Cardiac fibroblast (primary cell): ENCODE data around the gene TSEN2.

ENCODE experiments used
- DNase-seq, 2 donors: peaks; one replicate each; pipeline versions ENCODE4 v3.0.0 to v3.0.0-alpha.2; 2010; ENCODE audit warnings: low read depth in 2 of 2
- H3K4me3 ChIP-seq, 2 donors: replicated peaks in 1 of 2; 1 replicate in 1 of 2; 2 replicates in 1 of 2; pipeline ENCODE4 v1.5.1; 2011; ENCODE audit warnings: low read depth in 2 of 2, low read length in 2 of 2, mild to moderate bottlenecking in 2 of 2, moderate library complexity in 1 of 2
- TF ChIP-seq, protein P1 (sequence below): IDR thresholded peaks from one replicate; pipeline ENCODE4 v1.5.1; 2011; ENCODE audit warnings: low read depth, mild to moderate bottlenecking, low read length, inconsistent platforms

Gene TSEN2

GRCh38 chr3:12471241-12471640, 13.0 kb upstream of the TSEN2 start:
- TF ChIP-seq, protein P1, sequence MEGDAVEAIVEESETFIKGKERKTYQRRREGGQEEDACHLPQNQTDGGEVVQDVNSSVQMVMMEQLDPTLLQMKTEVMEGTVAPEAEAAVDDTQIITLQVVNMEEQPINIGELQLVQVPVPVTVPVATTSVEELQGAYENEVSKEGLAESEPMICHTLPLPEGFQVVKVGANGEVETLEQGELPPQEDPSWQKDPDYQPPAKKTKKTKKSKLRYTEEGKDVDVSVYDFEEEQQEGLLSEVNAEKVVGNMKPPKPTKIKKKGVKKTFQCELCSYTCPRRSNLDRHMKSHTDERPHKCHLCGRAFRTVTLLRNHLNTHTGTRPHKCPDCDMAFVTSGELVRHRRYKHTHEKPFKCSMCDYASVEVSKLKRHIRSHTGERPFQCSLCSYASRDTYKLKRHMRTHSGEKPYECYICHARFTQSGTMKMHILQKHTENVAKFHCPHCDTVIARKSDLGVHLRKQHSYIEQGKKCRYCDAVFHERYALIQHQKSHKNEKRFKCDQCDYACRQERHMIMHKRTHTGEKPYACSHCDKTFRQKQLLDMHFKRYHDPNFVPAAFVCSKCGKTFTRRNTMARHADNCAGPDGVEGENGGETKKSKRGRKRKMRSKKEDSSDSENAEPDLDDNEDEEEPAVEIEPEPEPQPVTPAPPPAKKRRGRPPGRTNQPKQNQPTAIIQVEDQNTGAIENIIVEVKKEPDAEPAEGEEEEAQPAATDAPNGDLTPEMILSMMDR = no peak
- no peak overlapping the region for H3K4me3 ChIP-seq
- no peak for DNase-seq

DNA sequence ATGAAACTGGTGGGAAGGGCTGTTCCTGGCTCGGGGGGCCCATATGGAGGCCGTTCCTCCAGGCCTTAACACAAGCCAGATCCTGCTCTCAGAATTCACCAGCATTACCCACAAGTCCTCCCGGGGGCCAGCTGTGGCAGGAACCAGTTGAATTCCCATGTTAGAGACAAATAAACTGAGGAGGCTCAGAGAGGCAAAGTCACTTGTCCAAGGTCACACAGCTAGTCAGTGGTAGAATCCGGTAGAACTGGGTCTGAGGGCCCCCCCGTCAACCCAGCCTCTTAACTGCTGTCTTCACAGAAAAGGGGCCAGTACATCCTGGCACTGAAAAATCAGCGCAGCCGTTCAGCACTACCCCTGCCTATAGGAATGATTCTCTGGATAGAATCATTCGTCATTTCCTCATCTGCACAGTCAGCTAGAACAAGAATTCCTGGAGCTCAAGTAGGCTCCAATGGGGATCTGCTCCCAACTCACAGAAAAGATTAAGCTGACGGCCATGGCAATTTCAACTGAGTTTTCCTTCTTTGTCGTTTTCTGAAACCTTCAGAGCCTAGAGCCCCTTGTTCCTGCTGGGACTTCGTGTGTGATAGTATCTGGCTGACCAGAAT, 12.2 kb upstream of the TSEN2 start:
- TF ChIP-seq, protein P1 = no peak

DNA sequence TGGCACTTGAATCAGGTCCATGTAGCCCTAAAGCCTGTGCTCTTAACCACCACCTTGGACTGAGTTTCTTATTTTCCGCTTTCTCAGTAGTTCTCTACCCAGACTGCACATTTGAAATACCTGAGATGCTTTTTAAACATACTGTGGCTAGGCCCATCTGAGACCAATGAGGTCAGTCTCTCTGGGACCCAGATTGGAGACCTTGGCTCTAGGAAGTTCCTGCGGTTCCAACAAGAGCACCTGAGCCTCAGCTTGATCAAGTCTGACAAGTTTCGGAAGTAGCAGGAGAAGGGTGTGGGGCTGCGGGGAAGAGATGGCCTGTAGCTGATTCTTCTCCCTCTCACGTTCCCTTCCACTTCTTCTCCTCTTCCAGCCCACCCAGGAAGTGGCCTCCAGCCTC, 11.5 kb upstream of the TSEN2 start:
- H3K4me3 ChIP-seq = no peak overlapping the region
- TF ChIP-seq, protein P1 = no peak
- no peak for DNase-seq

More for the DNA sequence above, 12.2 kb upstream of the TSEN2 start:
- DNase-seq = no peak
- H3K4me3 ChIP-seq = no peak overlapping the region

DNA sequence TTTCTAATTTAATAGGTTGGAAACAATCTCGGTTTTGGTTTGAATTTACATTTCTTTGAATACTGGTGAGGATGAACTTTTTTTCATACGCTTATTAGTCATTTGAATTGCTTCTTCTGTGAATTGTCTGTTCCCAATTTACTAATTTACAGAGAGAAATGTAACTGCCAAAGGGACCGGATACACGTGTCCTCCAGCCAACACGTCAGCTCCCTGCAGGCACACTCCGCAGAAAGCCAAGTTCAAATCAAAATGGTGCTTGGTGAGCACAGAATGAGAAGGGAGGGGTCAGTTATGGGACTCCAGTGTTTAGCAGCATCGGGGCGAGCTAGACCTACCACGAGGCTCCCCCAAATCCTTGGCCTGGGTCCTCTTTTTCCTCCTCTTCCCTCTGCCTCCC, 10.8 kb upstream of the TSEN2 start:
- no peak for DNase-seq
- TF ChIP-seq, protein P1 = no peak
- no peak overlapping the region for H3K4me3 ChIP-seq

DNA sequence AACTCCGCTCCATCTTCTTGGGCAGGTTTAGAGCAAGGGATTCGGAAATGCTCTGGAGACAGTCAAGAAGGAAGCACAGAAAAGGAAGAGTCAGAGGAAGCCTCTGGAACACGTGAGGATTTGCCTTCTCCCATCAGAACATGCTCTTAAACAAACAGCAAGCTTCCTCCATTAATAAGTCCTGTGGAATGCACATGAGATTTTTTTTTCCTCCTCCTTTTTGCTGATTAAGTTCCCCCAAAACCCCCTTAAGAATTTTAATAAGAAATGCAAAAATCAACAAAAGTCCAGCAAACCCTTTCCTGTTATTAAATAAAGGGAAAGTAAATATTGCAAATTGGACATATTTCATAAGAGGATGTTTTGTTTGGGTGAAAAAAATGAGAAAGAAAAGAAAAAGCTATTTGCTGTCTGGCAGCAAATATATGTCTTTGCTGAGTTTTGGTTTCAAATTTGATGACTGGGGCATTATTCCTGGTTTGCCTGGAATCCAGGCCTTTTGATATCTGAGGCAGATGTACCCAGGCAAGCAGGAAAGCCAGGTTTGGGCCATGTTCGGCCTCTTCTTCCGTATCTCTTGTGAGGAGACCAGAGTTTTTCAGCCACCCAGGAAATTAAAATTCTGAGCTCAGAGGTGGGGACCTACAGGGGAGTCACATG, 7.9 kb upstream of the TSEN2 start:
- DNase-seq = peak; percentile 62 to 82
- TF ChIP-seq, protein P1 = no peak

GRCh38 chr3:12477256-12477655, 7.0 kb upstream of the TSEN2 start:
- DNase-seq = no peak

More for the DNA sequence above, 7.9 kb upstream of the TSEN2 start:
- H3K4me3 ChIP-seq = no peak overlapping the region

More at GRCh38 chr3:12477256-12477655, 7.0 kb upstream of the TSEN2 start:
- H3K4me3 ChIP-seq = no peak overlapping the region
- TF ChIP-seq, protein P1 = no peak
